Lower leg skin (tissue), 3 donors: ENCODE data around the gene ACAN.

Experiments used
- POLR2A ChIP-seq, 2 donors: fragments of 450-650 bp; IDR thresholded peaks; one replicate each; pipeline ENCODE4 v1.6.1; 2016 to 2017; ENCODE audit warnings: antibody characterized with exemption in 2 of 2, mild to moderate bottlenecking in 1 of 2, moderate library complexity in 1 of 2
- TF ChIP-seq, protein P1 (sequence below), 3 donors: fragments of 450-650 bp; IDR thresholded peaks; one replicate each; pipeline ENCODE4 v1.5.1; 2016; ENCODE audit warnings: antibody characterized with exemption in 3 of 3, mild to moderate bottlenecking in 3 of 3, moderate library complexity in 2 of 3

DNA sequence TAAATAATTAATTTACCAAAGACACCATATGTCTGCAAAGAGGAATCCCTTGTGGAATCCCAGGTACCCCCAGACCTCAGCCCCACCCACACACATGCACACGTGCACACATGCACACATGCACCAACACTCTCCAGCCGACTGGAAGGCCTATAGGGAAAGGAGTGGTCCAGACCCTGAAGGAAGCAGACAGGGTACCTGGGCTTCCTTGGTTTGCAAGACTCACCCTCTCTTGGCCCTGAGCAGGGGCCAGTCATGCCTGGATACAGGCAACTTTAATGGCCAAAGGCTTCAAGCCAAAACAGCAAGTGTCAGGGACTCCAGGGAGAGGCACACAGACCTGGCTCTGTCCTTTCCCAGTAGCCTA, 101.0 kb downstream of the ACAN start:
- TF ChIP-seq, protein P1, sequence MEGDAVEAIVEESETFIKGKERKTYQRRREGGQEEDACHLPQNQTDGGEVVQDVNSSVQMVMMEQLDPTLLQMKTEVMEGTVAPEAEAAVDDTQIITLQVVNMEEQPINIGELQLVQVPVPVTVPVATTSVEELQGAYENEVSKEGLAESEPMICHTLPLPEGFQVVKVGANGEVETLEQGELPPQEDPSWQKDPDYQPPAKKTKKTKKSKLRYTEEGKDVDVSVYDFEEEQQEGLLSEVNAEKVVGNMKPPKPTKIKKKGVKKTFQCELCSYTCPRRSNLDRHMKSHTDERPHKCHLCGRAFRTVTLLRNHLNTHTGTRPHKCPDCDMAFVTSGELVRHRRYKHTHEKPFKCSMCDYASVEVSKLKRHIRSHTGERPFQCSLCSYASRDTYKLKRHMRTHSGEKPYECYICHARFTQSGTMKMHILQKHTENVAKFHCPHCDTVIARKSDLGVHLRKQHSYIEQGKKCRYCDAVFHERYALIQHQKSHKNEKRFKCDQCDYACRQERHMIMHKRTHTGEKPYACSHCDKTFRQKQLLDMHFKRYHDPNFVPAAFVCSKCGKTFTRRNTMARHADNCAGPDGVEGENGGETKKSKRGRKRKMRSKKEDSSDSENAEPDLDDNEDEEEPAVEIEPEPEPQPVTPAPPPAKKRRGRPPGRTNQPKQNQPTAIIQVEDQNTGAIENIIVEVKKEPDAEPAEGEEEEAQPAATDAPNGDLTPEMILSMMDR (IDR thresholded peaks at IDR 0.05), result no peak
- no peak for TF ChIP-seq POLR2A (IDR thresholded peaks at IDR 0.05)
